Measurements from ENCODE around the gene DPP8. TPM values are rescaled to one million over a fixed set of nuclear protein-coding genes. Genes with fewer than 3 reads are reported as not detected.

The DPP8 gene
- total and polyA plus RNA-seq, 2 donors (not counting 3 experiments of a cell fraction or from before 2014, with no cell fraction given) = 12.1 to 35.3 TPM

GRCh38 chr15:65413051-65413759 is 104.3 kb downstream of the DPP8 start:
- H3K9me3 ChIP-seq (replicated peaks; ENCODE audit: control insufficient read depth, insufficient read depth, low read length) = no peaks in the 10 kb centered on the region
- no peaks in the 10 kb centered on the region for H3K79me2 ChIP-seq (ENCODE audit: control insufficient read depth, insufficient read depth, low read length)
- TF ChIP-seq GATA2 (IDR thresholded peaks at IDR 0.05; ENCODE audit: insufficient read depth, insufficient read length, low read depth, low read length) = no peak
- no peak for TF ChIP-seq MAX (IDR thresholded peaks at IDR 0.05; ENCODE audit: insufficient read depth, insufficient read length)
- TF ChIP-seq EZH2 (IDR thresholded peaks at IDR 0.05; ENCODE audit: borderline replicate concordance, low read depth, low read length, severe bottlenecking) = no peak
- no peak for TF ChIP-seq FOS (IDR thresholded peaks at IDR 0.05; ENCODE audit: borderline replicate concordance, insufficient read depth, low read length)
- no peak for TF ChIP-seq JUN (IDR thresholded peaks at IDR 0.05; ENCODE audit: borderline replicate concordance, insufficient read depth, insufficient read length, low read depth)
- TF ChIP-seq POLR2A (IDR thresholded peaks at IDR 0.05; ENCODE audit: low read depth, low read length) = no peak
- no peak for TF ChIP-seq POLR2AphosphoS5 (IDR thresholded peaks at IDR 0.05; ENCODE audit: insufficient read depth, low read depth, low read length)
- no peak for TF ChIP-seq CTCF (IDR thresholded peaks at IDR 0.05; ENCODE audit: extremely low read depth in 1 of 2, insufficient read depth in 1 of 2, low read depth in 1 of 2, low read length in 2 of 2)
- TF ChIP-seq MYC (IDR thresholded peaks at IDR 0.05; ENCODE audit: low read depth, low read length) = no peak
- H3K27me3 ChIP-seq (ENCODE audit: control insufficient read depth in 2 of 2, insufficient read depth in 2 of 2, low read length in 2 of 2) = peaks cover 10 to 22% of the 10 kb centered on the region in 2 experiments
- no peak overlapping the region for H3K4me2 ChIP-seq (ENCODE audit: insufficient read depth, low read length)
- intact Hi-C loops (cut with micrococcal nuclease) = no loop called here
- H3K9ac ChIP-seq (replicated peaks; ENCODE audit: extremely low read depth, insufficient read depth, low read length) = no peak overlapping the region
- no peak overlapping the region for H3K4me3 ChIP-seq (replicated peaks in 1 of 3; ENCODE audit: insufficient read depth in 1 of 3, low read depth in 1 of 3, low read length in 3 of 3)
- no peaks in the 10 kb centered on the region for H3K9me1 ChIP-seq (replicated peaks; ENCODE audit: control insufficient read depth, extremely low read depth, insufficient read depth, low read length)
- no peak for FAIRE-seq
- no peak overlapping the region for H3K27ac ChIP-seq (ENCODE audit: insufficient read depth, low read depth, low read length)
- no TSS peak for BruUV-seq (replicated peaks)
- no peaks in the 10 kb centered on the region for H4K20me1 ChIP-seq (replicated peaks; ENCODE audit: control insufficient read depth, extremely low read depth, insufficient read depth, low read length)
- no peak for DNase-seq (ENCODE audit: low read depth, low spot score)
- dilution Hi-C loops (cut with MboI; ENCODE audit: extremely low pct_ligation_motif_present, low sequenced_read_pairs) = no loop called here
- ChIA-PET POLR2A (no interaction called here), CTCF (interaction anchor here (0.9 to 2.1 kb wide), 4 partner anchors 12 to 196 kb away, joined by 3 to 7 read pairs (median 4); no protein-coding TSS in a partner anchor)
- H3K36me3 ChIP-seq (ENCODE audit: control insufficient read depth in 2 of 2, extremely low read depth in 1 of 2, insufficient read depth in 2 of 2, low read length in 2 of 2) = no peaks in the 10 kb centered on the region
- no peak overlapping the region for H2AFZ ChIP-seq (ENCODE audit: low read depth, low read length)
- no peaks in the 10 kb centered on the region for H3K4me1 ChIP-seq (ENCODE audit: control insufficient read depth, extremely low read depth, insufficient read depth, low read length)

Data from endothelial cell of umbilical vein (primary cell).